HG03442 (cell line): ENCODE measurements around the gene HENMT1.
"Not testable (repeated sequence)": the region's sequence is repeated elsewhere in the genome, so short reads cannot be mapped to it uniquely, and the experiment has no call there.

Experiments
- ATAC-seq: cut with Tn5 transposase; IDR thresholded peaks from one replicate; pipeline ENCODE4 v1.9.1; 2021; ENCODE audit warnings: mild to moderate bottlenecking, moderate library complexity; ENCODE audit not compliant: unreplicated experiment

HENMT1 gene

DNA sequence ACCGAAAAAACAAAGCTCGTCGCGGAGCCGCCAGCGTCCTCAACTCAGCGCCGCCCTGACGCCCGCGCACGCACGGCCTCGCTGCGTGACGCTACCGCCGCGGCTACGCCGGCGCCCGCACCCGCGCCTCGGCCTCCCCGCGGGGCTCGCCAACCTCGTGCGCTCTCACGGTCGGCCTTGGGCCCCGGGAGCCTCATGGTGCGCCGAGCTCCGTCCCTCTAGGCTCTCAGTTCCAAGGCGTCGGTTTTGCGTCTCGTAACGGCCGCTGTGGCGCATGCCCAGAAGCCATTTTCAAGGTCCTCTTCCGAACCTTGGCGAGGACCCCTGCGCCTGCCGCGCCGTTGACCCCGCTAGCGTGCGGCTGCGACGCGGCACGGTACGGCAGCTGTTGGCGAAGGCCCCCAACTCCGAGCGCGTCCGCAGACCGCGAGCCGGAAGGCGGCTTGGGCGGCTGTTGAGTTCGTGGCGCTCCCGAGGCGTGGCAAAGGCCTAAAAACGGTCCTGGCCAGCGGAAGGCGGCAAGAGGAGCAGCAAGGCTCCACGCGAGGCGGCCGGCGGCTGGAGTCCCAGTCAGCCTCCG, at the start of gene HENMT1:
TSS of gene HENMT1 (minus strand) at position 64 of the 580 bp plus-strand sequence. CDS start 1,209 bp downstream, outside the sequence.
- peak; percentile 84 for ATAC-seq

DNA sequence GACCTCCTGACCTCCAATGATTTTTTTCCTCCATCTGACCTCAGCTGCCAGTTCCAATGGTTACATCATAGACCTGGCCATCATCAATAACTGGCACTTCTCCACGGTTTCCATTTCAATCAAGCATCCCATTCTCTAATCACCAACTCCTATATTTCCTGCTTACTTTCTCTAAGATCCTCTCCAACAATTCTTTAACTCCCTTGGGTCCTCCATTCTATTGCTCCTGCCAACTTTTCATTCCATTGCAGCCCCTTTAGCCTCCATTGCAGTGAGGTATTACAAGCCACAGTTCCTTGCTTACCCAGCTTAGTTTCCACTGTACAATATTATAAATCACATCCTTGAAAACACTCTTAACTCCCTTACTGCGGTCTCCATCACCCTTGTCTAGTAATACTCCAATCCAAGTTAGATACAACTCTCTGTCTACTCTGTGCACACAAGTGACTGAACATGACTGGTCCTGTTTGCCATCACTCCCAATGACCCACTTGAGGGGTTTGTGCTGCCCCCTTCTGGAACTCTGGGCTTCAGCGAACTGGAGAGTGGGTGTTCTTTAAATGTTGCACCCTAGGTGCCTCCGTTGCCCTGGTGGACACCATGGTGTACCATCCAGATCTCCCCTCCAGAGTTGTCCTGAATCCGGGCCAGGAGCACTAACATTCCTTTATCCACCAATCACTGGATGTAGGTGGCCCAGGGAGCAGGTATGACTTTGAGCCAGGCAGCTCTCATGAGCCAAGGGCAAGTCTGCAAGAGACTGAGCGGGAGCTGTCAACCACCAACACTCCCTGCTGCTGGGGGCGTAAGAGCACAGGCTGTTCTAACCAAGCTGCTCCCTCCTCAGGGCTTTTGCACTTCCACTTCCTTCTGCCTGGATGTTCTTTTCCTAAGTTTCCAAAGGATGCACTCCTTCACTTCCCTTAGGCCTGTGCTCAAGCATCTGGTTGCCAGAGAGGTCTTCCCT, 48.1 kb upstream of the HENMT1 start:
- ATAC-seq, result peak; percentile 49

DNA sequence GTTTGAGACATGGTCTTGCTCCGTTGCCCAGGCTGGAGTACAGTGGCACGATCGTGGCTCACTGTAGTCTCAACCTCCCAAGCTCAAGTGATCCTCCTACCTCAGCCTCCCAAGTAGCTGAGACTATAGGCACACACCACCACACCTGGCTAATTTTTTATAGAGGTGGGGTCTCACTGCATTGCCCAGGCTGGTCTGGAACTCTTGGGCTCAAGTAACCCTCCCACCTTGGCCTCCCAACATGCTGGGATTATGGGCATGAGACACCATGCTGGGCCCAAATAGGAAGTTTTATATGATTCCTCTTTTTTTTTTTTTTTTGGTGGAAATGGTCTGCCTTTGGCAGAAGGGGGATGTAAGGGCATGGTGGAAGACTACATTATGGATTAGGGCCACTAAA, 45.8 kb upstream of the HENMT1 start:
- no peak for ATAC-seq

DNA sequence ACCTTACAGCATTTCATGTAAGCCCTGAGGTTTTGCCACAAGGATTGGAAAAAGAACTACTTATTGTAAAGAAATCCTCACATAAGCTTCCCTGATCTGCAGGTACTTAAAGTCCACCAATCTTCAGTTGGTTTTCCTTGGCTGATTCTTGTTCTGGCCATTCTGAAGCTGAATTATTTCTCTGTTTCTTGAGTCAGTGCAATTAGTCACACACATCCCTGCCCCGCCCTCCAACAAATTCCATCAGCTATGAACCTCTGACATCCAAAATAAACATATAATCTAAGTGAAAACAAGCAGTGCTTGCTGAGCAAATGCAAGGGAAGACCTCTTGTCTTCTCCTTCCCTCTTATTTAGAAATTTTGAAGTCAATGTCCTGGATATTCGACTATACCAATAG, 43.6 kb upstream of the HENMT1 start:
- ATAC-seq, result no peak

DNA sequence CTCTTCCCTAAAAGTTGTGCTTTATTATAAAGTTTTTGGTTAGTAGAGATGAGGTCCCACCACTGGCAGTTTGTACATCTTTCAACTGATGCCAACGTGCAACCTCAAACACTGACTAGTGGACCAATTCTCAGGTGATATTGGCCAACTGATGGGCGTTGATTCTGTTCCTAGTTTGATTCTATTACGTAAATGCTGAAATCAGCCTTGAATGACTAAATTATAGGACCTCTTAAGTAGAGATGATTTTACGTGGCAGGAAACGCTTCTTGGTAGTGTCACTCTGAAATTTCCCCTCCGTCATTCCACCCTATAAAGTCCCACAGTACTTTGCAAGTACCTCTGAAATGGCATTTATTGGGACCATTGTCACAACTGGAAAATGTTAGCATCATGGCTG, 43.0 kb upstream of the HENMT1 start:
- ATAC-seq, result peak; percentile 24

DNA sequence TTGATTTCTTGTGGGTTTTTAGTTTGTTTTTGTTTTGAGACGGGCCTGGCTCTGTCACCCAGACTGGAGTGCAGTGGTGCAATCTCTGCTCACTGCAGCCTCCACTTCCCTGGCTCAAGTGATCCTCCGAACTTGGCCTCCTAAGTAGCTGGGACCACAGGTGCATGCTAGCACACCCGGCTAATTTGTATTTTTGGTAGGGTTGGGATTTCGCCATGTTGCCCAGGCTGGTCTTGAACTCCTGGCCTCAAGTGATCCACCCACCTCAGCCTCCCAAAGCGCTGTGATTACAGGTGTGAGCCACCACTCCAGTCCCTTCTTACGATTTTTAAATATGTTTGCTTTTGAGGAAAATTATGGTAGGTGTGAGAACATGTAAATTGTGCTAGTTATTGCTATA, 41.2 kb upstream of the HENMT1 start:
- not testable (repeated sequence) for ATAC-seq

DNA sequence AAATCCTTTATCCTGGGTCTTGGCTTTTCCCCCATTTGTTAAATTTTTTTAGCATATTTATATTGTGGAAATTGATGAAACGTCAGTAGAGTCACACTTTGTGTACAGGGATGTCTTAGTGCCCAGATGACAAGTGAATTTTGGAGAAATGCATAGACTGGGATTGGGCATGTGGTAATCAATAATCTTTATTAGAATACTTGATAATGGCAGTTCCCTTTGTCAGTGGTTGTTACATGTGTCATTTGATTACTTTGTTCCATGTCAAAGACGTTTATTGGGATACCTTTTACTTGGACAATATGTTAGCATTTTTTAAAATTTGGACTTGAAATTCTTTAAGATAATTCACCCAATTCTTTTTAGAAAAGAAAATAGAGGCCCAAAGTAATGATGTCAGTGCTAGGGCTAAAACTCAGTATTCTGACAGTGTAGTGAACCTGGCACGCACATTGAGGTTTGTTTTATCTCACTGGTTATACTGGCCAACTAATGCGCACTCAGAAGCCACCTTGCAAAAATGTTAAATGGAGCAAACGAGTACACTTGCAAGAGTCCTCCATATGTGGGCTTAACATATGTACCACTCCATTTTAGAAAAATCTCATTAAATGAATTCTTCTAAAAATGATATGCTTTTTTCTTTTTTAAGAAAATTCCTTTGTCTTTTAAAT, 40.4 kb upstream of the HENMT1 start:
- no peak for ATAC-seq

DNA sequence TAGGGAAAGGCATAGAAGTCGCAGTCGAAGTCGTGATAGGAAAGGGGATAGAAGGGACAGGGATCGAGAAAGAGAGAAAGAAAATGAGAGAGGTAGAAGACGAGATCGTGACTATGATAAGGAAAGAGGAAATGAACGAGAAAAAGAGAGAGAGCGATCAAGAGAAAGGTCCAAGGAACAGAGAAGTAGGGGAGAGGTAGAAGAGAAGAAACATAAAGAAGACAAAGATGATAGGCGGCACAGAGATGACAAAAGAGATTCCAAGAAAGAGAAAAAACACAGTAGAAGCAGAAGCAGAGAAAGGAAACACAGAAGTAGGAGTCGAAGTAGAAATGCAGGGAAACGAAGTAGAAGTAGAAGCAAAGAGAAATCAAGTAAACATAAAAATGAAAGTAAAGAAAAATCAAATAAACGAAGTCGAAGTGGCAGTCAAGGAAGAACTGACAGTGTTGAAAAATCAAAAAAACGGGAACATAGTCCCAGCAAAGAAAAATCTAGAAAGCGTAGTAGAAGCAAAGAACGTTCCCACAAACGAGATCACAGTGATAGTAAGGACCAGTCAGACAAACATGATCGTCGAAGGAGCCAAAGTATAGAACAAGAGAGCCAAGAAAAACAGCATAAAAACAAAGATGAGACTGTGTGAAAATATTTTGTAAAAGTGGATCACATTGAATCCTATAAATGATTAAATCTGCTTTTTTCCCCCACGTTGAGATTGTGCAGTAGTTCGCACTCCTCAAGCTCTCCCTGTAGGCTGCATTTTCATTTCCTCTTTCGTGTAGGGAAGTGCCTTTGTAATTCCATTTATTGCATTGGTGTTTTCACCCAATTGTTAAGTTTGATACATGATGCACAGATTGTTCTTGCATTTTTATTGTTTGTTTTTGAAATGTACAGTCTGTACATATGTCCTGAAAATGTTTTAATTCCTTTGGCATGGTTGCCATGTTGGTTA, 38.8 kb upstream of the HENMT1 start:
- no peak for ATAC-seq

DNA sequence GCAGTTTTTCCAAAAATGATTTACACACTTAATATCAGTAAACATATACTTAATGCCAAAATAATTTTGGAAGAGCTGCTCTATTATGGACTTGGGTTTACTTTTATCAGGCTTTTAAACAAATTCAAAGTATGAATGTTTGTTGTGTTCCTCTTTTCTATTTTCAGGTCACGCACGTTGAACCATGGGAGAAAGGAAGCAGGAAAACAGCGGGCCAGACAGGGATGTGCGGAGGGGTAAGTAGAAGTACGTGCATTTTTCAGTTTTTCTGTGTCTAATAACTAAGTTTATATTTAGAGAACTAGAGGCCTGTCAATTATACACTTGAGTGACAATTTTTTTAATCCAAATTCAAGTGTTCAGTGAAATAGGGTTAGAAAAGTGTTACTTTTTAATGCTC, 34.6 kb upstream of the HENMT1 start:
- no peak for ATAC-seq

DNA sequence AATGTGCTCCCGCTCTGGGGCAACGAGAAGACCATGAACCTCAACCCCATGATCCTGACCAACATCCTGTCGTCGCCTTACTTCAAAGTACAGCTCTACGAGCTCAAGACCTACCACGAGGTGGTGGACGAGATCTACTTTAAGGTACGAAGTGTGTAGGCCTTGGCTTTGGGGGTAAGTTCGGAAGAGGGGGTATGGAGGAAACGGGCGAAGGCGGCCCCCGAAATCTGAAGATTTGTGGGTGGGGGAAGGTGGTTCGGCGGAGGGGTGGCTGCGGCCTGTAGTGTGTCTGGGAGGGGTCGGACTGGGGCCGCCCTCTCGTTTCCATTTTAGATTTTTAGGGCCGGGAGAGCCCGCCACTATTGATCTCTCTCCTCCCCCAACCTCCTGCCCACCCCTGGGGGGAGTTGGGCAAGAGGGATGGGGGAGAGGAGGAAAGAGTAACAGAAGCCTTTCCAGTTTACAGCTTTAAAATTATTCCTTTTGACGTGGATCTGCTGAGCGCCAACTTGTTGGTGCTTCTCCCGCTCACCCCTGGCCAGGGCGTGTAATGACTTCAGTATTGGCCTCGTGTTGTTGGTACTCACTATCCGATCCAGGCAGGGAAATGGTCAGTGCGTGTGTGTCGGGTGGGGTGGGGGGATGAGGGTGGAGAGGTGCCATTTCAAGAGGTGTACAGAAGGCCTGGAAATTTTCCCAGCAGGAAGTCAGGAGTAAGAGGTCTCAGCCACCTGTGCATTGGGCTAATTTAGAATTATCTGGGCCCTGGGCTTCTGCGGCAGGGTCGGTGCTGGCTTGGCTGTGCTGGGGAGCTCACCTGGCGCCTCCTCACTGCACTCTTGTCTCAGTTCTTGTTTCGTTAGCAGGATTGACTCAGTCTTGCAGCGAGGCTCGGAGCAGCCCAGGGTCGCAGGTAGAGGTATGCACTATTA, 32.1 kb upstream of the HENMT1 start:
- peak; percentile 58 for ATAC-seq

DNA sequence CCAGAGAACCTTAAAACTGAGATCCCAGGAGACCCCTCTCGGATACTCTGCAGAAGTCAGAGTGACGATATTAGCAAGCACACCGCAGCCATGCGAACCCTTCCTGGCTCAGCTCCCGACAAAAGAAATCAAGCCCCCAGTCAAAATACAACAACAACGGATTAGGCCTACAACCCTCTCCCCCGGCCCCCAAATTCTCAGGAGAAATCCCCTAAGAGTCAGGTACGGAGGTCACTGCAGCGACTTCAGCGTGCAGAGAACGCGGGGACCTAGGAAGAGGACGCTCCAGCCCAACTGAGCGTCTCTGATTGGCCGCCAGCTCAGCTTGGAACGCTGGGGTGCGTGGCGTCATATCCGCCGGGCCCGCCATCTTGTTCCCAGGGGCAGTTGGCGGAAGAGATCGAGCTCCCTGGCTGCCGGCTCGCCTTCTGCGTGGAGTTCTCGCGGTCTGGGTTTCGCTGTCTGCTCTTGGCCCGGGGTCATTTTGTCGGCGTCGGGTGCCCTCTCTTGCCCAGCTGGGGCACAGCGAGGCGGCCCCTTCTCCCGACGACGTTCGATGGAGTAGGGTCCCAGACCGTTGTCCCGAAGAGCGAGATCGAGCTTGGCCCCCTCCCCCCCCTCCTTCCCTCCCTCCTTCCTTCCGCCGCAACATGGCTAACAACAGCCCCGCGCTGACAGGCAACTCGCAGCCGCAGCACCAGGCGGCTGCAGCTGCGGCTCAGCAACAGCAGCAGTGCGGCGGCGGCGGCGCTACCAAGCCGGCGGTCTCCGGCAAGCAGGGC, 31.2 kb upstream of the HENMT1 start, which contains the start of gene PRPF38B:
TSS of gene PRPF38B (plus strand) at position 369 of the 782 bp plus-strand sequence. CDS start at position 651, 282 bp downstream.
- peak; percentile 91 for ATAC-seq

DNA sequence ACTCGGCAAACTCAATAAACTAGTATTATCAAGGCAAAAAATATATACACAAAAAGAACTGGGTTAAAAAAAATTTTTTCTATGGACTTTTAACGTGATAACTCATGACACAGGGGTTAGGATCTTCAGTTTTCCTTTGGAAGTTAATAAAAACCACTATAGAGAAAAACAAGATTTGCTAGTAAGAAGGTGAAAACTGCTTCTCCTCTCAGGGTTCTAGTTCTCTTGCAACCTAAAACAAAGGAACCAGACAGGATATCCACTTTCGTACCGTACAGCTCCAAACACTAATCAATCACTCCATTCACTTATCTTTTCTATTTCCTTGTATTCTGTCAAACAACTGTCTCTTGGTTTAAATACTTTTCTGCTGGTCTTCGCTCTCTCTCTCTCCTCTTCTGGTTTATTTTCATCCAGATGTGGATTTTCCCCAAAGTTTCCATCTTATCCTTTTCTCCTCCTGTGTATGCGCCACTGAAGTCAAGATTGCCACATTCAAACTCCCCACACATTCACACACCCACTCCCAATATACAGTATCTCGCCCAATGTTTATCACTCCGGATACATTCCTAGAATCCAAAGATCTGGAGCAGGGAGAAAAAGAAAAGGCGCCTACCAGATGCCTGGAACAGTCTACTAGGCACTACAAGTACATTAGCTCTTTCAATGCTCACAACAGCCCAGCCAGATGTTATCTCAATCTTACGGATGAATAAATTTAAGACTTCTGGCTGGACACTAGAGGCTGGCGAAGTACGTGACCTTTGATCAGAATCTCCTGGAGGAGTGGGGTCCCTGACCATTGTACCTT, 30.4 kb upstream of the HENMT1 start:
- peak; percentile 2 for ATAC-seq

DNA sequence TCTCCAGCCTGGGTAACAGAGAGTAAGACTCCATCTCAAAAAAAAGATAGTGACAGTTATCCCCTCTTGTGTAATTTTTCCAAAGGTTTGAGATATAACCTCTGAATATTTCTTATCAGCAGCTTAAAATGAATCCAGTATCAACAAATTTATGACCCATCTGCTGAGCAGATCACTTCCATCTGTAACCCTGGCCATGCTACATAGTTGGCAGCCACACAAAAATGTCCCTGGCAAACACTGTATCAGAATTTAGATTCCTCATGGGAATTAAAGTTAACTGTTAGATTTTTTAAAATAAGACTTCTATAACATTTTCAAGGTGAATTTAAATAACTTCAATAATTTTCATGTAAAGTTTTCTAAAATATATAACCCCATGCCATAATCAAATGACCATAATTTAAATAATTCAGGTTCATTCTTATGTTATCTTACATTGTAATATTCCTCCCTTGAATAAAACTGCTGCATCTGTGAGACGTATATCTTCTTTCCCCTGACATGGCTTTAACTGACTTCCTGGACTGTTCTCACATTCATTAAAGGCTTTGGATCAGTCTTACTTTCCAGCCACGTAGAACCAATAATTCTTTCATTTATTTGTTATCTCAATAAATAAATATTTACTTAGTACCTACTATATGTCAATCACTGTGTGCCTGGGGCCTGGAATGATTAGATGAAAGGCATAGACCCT, 25.9 kb upstream of the HENMT1 start:
- ATAC-seq, result no peak

DNA sequence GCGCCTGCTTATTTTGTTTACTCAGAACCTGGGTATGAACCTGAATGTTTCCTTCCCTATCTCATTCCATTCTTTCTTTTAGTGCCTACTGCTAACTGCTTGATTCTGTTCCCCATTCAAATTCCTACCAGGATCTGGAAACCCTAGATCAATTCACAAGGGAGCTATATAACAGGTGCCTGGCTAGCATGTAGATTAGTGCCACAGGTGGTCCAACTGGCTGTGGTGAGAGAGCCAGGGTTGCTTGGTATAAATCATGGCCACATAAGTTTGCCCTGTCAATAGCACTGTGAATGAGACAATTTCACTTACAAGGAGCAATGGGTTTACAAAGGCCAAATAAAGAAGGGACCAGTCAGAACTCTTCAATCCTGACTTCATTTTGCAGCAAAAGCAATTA, 24.6 kb upstream of the HENMT1 start:
- no peak for ATAC-seq

DNA sequence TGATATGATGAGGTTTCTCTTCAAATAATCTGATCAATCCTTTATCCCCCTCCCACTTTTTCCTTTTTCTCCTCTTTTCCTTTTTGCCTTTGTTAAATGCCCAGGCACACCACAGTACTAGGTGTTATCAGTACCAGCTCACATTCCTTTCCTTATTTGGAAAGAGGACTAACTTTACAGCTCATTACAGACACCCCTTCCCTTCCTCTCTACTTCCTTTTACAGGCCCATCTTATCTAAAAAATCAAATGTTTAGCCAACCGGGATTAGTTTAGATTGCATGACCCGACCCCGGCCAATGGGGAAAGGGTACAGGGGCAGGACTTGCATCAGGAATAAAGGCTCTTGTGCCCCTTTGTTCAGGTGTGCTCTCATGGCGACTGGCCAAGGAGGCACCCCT, 20.8 kb upstream of the HENMT1 start:
- not testable (repeated sequence) for ATAC-seq

DNA sequence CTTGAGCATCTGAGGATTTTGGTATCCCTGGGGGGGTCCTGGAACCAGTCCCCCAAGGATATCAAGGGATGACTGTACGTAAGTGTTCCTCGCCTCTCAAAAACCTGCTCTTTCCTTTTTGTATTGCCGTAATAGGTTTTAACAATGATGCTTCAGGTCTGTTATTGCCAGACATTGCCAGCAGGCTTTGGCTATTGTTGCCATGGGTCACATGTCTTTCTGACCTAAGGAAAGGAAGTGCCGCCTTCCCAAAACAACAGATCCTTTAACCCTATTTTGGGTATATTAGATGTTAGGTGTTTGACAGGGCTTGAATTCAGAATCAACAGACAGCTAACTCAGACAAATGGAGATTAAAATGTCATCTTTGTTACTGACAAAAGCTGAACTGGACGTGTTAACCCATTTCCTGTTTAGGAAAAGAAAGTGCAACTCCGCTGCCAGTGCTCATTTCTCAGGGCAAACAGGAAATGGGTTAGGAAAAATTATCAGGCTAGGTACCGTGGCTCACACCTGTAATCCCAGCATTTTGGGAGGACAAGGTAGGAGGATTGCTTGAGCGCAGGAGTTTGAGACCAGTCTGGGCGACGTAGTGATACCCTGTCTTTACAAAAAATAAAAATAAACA, 18.8 kb upstream of the HENMT1 start:
- ATAC-seq, result no peak

DNA sequence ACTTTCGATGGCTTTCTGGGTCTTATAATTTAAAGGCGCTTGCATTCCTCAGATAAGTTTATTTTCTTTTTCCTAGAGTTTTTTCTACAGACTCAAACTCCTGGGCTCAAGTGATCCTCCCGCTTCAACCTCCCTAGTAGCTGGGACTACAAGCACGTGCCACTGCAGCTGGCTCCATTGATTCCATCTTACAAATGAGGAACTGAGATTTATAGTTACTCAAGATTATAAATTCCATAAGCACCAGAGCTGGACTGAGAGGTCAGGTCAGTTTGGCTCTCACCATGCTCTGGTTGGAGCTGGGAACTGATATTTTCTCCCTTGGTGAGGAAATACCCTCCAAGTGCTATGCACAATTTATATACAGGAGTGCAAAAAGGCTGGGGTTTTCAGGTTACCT, 17.8 kb upstream of the HENMT1 start:
- ATAC-seq, result no peak
